Mucosa of stomach (tissue), 1 donor: ENCODE data around the gene INVS.
"Not testable (repeated sequence)": the region's sequence is repeated elsewhere in the genome, so short reads cannot be mapped to it uniquely, and the experiment has no call there.

Source experiments
- H3K27me3 ChIP-seq: one replicate; pipeline ENCODE4 v1.7.0; 2013; ENCODE audit warnings: mild to moderate bottlenecking, low read length; ENCODE audit not compliant: control insufficient read depth, insufficient read depth
- H3K36me3 ChIP-seq: one replicate; pipeline ENCODE4 v1.7.0; 2013; ENCODE audit warnings: low read length; ENCODE audit not compliant: control insufficient read depth, insufficient read depth
- H3K4me1 ChIP-seq: one replicate; pipeline ENCODE4 v1.7.0; 2013; ENCODE audit warnings: mild to moderate bottlenecking, low read length; ENCODE audit not compliant: control insufficient read depth, insufficient read depth
- H3K4me3 ChIP-seq: one replicate; pipeline ENCODE4 v1.7.0; 2013; ENCODE audit warnings: low read length
- H3K9ac ChIP-seq: one replicate; pipeline ENCODE4 v1.7.0; 2013; ENCODE audit warnings: mild to moderate bottlenecking, low read length, moderate library complexity
- H3K9me3 ChIP-seq: one replicate; pipeline ENCODE4 v1.7.0; 2013; ENCODE audit warnings: mild to moderate bottlenecking, low read length, moderate library complexity; ENCODE audit not compliant: control insufficient read depth
- donor health status: Pancreatic carcinoma.

The INVS gene

DNA sequence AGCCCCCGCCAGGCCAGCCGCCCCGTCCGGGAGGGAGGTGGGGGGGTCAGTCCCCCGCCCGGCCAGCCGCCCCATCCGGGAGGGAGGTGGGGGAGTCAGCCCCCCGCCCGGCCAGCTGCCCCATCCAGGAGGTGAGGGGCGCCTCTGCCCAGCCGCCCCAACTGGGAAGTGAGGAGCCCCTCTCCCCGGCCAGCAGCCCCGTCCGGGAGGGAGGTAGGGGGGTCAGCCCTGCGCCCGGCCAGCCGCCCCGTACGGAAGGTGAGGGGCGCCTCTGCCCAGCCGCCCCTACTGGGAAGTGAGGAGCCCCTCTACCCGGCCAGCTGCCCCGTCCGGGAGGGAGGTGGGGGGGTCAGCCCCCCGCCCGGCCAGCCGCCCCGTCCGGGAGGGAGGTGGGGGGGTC lies 31.1 kb upstream of the INVS start:
- H3K9ac ChIP-seq, H3K36me3 ChIP-seq: not testable (repeated sequence)
- peaks cover 14% of the 10 kb centered on the region for H3K4me1 ChIP-seq

DNA sequence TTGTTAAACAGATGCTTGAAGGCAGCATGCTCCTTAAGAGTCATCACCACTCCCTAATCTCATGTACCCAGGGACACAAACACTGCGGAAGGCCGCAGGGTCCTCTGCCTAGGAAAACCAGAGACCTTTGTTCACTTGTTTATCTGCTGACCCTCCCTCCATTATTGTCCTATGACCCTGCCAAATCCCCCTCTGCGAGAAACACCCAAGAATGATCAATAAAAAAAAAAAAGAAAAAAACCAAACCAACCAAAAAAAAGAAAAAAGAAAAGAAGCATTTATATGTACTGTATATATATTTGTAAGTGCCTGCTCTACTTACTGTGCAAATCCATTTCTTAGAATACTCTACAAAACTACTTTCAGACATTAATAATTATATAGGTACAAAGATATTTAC lies 30.0 kb upstream of the INVS start:
- H3K9ac ChIP-seq, H3K36me3 ChIP-seq, H3K27me3 ChIP-seq, H3K9me3 ChIP-seq, H3K4me1 ChIP-seq, H3K4me3 ChIP-seq: not testable (repeated sequence)

More for the DNA sequence above, 31.1 kb upstream of the INVS start:
- not testable (repeated sequence) for H3K9me3 ChIP-seq, H3K27me3 ChIP-seq, H3K4me3 ChIP-seq

DNA sequence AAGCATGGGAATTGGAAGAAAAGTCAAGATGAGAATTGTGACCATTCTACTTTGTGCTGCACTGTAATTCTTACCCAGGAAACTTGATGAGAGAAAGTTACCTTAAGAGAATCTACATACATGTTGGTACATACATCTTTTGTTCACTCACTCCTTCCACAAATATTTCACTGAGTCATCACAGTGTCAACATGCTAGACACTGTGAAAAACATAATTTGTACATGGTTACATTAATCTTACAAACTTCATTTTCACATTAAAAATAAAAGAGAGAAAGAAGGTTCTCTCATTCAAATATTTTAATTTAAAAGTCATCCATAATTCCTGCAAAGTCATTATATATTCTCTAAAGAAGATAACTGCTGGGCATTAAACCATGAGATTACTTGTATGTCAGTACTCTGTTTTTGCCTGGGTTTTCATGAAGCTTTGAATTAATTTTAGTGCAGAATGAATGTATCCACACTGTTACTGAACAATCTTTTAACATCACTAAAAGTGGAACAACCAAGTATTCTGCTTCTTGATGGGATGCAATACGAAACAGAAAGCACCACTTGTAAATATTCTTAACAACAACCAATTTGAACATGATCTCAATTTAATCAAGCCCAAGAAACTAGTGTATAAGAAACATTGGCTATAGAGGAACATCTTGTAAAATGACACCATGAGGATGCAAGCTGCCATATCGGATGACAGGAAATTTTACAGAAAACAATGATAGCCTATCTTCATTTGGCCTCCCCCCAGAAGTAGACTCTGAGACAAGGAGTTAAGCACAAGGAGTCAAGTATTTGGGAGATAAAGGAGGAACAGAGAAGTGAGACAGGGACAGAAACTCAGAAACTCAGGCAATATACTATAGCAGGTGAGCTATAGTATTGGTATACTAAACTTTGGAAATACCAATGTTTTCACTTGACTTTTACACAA lies 28.7 kb upstream of the INVS start:
- no peaks in the 10 kb centered on the region for H3K9me3 ChIP-seq
- H3K27me3 ChIP-seq, result no peaks in the 10 kb centered on the region
- peaks cover 8% of the 10 kb centered on the region for H3K4me1 ChIP-seq
- H3K36me3 ChIP-seq, result no peaks in the 10 kb centered on the region
- no peak overlapping the region for H3K4me3 ChIP-seq
- no peak overlapping the region for H3K9ac ChIP-seq

DNA sequence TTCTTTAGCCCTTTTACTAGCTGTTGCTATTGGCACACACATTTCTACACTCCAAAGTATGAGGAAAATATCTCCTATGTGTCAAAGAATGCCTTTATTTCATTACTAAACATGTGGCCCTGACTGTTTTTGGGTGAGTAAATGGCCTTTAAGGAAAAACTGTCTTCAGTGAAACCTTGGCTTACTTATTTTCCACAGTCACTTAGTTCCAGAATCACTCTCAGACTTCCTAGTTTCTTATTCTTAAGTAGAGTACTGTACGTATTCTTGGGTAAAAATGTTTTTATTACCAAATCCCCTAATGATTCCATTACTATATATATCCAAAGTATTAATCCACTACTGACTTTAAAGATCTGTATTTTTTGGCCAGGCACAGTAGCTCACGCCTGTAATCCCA lies 27.8 kb upstream of the INVS start:
- Histone ChIP-seq H3K36me3 (no peaks in the 10 kb centered on the region), H3K4me1 (peaks cover 8% of the 10 kb centered on the region), H3K4me3 (no peak overlapping the region), H3K9ac (no peak overlapping the region), H3K9me3 (no peaks in the 10 kb centered on the region), H3K27me3 (no peaks in the 10 kb centered on the region)

DNA sequence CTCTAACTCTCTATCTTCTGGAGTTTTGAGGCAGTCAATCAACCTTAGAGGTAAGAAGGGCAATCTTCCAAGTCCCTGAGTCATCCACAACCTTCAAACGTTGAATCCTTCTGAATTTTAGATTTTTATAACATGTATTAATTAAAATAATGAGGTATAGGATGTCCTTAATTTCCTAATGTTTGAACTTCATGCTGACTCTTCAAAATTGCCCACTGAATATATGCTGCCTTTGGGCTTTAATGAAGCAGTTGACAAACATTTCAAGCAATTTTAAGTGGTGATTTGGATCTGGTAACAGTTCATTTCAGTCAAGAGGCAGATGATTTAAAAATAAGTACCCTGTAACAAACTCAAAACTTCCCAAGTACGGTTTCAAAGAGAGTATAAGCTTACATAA lies 26.2 kb upstream of the INVS start:
- Histone ChIP-seq H3K9ac (no peak overlapping the region), H3K9me3 (no peaks in the 10 kb centered on the region), H3K4me3 (no peak overlapping the region), H3K27me3 (no peaks in the 10 kb centered on the region), H3K36me3 (no peaks in the 10 kb centered on the region), H3K4me1 (no peaks in the 10 kb centered on the region)

DNA sequence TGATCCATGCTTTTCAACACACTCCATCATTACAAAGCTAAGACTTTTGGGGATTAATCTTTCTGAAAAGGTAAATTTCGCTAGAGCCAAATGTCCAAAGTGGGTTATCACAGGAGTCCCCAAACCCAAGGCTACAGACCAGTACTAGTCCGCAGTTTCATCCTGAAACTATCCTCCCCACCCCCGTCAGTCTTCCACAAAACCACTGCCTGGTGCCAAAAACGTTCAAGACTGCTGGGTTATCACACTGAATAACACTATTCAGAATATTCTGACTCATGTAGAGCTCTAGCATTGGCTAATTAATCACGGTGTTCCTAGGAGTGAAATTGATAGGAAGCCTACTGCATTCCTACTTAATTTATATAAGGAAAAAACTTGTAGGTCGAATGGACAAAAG lies 24.9 kb upstream of the INVS start:
- no peaks in the 10 kb centered on the region for H3K4me1 ChIP-seq
- no peaks in the 10 kb centered on the region for H3K9me3 ChIP-seq
- H3K4me3 ChIP-seq, result no peak overlapping the region
- H3K9ac ChIP-seq, result no peak overlapping the region
- H3K27me3 ChIP-seq, result no peaks in the 10 kb centered on the region
- no peaks in the 10 kb centered on the region for H3K36me3 ChIP-seq

DNA sequence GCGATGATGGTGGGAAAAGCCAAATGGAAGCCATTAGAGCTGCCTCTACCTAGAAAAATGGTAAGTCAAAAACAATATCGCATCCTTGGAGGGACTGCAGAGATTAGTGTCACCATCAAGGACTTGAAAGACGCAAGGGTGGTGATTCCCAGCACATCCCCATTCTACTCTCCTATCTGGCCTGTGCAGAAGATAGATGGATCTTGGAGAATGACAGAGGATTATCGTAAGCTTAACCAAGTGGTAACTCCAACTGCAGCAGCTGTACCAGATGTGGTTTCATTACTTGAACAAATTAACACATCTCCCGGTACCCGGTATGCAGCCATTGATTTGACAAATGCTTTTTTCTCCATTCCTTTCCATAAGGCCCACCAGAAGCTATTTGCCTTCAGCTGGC lies 24.1 kb upstream of the INVS start:
- H3K4me1 ChIP-seq, result no peaks in the 10 kb centered on the region
- H3K9me3 ChIP-seq, result no peaks in the 10 kb centered on the region
- H3K27me3 ChIP-seq, result no peaks in the 10 kb centered on the region
- H3K36me3 ChIP-seq, result no peaks in the 10 kb centered on the region
- H3K9ac ChIP-seq, result no peak overlapping the region
- no peak overlapping the region for H3K4me3 ChIP-seq

DNA sequence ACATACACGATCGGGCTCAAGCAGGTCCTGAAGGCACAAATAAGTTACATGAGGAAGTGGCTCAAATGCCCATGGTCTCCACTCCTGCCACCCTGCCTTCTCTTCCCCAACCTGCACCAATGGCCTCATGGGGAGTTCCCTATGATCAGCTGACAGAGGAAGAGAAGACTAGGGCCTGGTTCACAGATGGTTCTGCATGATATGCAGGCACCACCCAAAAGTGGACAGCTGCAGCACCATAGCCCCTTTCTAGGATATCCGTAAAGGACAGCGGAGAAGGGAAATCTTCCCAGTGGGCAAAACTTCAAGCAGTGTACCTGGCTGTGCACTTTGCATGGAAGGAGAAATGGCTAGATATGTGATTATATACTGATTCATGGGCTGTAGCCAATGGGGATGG lies 22.8 kb upstream of the INVS start:
- not testable (repeated sequence) for H3K9ac ChIP-seq, H3K4me3 ChIP-seq, H3K9me3 ChIP-seq, H3K4me1 ChIP-seq, H3K36me3 ChIP-seq, H3K27me3 ChIP-seq

DNA sequence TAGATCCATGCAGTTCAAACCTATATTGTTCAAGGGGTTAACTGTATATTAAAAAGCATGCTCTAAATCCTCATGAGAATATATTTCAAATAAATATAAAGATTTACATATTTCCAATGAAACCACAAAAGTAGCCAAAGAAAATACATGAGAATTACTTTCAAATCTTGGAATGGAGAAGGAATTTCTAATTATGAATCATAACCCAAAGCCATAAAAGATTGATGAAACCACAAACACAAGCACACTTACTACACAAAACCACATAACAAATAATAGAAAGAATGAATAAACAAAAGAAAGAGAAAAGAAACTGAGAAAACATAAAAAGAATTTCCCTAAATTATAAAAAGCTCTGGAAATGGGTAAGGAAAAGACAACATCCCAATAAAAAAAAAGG lies 16.3 kb upstream of the INVS start:
- H3K4me3 ChIP-seq, result no peak overlapping the region
- H3K9ac ChIP-seq, result no peak overlapping the region
- no peaks in the 10 kb centered on the region for H3K9me3 ChIP-seq
- H3K36me3 ChIP-seq, result no peaks in the 10 kb centered on the region
- H3K27me3 ChIP-seq, result no peaks in the 10 kb centered on the region
- H3K4me1 ChIP-seq, result peaks cover 4% of the 10 kb centered on the region

DNA sequence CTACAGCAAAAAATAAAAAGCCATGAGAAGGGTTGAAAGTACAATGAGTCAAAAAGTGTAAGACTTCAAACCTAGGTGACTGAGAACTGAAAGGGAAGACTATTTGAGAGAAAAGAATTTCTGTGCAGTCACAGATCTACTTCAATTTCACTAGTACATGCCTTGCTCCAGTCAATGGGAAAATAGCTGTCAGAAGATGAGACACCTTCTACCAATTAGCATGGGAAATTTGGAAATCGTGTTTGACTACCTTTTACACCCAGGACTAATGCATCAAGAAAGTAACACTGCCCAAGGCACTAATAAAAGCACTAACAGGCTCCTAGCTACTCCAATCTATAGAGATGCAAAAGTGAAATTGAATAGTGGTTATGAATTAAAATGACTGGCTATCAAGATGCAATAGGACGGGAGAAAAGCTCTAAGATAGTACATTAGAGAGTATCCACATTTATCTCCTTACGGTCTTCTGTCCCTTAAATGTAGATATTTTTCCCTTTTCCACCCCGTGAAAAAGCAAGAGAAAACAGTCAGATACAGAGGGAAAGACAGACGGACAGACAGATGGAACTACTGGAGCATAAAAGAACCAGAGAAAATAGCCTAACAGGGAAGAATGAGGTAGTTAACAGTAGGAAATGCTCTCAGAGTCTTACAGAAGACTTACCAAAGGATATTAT lies 15.5 kb upstream of the INVS start:
- Histone ChIP-seq H3K4me1 (peaks cover 4% of the 10 kb centered on the region), H3K9me3 (no peaks in the 10 kb centered on the region), H3K36me3 (no peaks in the 10 kb centered on the region), H3K27me3 (no peaks in the 10 kb centered on the region), H3K9ac (no peak overlapping the region), H3K4me3 (no peak overlapping the region)

DNA sequence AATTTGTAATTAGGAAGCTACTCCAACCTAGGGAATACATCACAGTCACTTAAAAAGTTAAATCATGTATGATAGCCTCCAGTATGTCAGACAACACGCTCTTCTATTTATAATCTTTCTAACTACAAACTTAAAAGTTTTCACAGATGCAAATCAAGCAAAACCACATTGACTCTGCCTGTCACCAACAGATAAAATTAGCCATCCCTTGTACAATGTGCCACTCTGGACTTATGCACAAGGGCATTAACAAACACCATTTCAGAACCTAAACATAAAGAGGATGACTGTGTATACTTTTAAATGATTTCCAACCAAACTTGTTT lies 15.0 kb upstream of the INVS start:
- Histone ChIP-seq H3K36me3 (no peaks in the 10 kb centered on the region), H3K4me3 (no peak overlapping the region), H3K27me3 (no peaks in the 10 kb centered on the region), H3K9me3 (no peaks in the 10 kb centered on the region), H3K9ac (no peak overlapping the region), H3K4me1 (peaks cover 4% of the 10 kb centered on the region)

DNA sequence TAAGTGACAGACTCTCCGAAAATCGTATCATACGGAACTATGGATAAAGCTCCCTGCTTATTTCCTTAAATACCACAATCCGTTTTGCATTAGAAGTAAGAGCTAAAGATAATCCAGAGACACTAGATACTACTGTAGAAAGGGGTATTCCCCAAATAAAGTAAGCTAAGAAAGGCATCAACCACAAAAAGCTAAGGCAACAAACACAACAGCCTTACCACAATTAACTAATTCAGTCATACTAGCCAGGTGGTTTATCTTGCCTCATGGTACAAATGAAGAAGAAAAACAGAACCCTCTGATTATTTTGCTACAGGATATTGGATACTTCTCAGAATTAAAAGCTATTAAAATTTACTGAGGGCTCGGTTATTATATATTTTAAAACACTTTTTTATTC lies 14.3 kb upstream of the INVS start:
- H3K27me3 ChIP-seq, result no peaks in the 10 kb centered on the region
- no peak overlapping the region for H3K9ac ChIP-seq
- no peak overlapping the region for H3K4me3 ChIP-seq
- H3K9me3 ChIP-seq, result no peaks in the 10 kb centered on the region
- no peaks in the 10 kb centered on the region for H3K36me3 ChIP-seq
- peaks cover 4% of the 10 kb centered on the region for H3K4me1 ChIP-seq
